ENCODE measurements around the gene TBATA.

Gene TBATA, protein sequence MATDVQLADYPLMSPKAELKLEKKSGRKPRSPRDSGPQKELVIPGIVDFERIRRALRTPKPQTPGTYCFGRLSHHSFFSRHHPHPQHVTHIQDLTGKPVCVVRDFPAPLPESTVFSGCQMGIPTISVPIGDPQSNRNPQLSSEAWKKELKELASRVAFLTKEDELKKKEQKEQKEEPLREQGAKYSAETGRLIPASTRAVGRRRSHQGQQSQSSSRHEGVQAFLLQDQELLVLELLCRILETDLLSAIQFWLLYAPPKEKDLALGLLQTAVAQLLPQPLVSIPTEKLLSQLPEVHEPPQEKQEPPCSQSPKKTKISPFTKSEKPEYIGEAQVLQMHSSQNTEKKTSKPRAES

DNA sequence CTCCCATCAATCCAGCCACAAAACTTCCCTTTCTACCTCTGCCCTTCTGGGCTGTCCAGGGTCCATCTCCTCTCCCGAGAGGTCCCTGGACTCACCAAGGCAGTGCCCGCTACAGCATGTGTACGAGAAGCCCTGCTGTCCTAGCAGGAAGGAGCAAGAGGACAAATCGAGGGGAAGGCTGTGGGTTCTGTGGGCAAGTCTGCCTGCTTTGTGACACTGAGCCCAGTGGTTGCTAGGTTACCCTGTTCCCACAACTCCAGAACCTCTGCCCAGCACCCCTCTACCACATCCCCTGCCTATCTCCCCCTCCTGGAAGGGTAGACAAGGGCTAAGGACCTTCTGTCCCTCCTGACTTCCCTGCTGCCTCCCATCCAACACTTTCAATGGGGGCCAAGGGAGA is at the start of gene TBATA:
TSS of gene TBATA (minus strand) at position 188 of the 400 bp plus-strand sequence. CDS start 1,998 bp downstream, outside the sequence.
- TF ChIP-seq, protein P1, sequence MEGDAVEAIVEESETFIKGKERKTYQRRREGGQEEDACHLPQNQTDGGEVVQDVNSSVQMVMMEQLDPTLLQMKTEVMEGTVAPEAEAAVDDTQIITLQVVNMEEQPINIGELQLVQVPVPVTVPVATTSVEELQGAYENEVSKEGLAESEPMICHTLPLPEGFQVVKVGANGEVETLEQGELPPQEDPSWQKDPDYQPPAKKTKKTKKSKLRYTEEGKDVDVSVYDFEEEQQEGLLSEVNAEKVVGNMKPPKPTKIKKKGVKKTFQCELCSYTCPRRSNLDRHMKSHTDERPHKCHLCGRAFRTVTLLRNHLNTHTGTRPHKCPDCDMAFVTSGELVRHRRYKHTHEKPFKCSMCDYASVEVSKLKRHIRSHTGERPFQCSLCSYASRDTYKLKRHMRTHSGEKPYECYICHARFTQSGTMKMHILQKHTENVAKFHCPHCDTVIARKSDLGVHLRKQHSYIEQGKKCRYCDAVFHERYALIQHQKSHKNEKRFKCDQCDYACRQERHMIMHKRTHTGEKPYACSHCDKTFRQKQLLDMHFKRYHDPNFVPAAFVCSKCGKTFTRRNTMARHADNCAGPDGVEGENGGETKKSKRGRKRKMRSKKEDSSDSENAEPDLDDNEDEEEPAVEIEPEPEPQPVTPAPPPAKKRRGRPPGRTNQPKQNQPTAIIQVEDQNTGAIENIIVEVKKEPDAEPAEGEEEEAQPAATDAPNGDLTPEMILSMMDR (IDR thresholded peaks at IDR 0.05): no peak

DNA sequence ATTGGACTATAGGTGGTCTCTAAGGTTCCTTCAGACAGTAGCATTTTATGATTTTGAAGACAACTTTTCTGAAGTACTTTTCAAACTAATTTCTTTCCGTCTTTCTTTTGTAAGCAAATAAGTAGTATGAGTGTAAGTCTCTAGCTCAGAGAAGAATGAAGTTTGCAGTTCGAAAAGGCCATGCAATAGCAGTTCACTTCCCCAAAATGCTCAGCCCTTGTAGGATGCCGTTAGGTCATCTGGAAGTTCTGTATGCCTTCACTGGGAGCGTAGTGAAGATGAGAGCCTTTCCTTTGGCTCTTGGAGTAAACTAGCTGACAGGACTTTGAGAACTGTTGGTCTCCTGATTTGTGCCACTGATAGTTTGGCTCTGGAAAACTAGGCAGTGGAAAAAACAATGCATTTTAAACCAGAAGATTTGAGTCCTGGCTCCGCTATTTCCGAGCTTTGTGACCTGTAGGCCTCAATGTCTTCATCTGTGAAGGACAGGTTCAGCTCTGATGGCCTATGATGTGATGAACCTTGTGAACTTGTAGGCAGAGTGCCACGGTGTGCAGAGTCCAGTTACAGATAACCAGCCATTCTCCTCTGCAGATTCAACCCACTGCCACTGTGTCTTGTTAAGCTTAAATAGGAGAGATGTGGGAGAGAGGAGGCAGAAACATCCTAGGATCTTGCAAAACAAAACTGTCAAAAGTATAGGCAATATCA is 49.4 kb upstream of the TBATA start:
- TF ChIP-seq, protein P1 (IDR thresholded peaks at IDR 0.05): no peak

DNA sequence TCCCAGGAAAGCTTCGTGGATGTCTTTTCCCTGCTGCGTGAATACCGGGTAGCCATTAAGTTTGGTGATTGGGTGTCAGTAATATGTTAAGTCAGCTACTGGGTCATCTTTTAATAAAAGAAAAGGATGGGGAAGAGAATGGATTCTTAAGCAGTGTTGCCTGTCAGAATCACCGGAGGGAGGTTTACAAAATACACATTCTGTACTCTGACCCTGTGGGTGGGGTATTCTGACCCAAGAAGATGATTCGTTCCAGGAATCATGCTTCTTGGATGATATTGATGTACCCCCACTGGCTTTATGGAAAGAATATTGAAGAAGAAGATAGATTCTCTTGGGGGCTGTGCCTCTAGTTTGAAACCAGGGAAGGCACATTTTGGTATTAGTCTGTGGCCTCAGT is 48.8 kb upstream of the TBATA start:
- TF ChIP-seq, protein P1 (IDR thresholded peaks at IDR 0.05): no peak

DNA sequence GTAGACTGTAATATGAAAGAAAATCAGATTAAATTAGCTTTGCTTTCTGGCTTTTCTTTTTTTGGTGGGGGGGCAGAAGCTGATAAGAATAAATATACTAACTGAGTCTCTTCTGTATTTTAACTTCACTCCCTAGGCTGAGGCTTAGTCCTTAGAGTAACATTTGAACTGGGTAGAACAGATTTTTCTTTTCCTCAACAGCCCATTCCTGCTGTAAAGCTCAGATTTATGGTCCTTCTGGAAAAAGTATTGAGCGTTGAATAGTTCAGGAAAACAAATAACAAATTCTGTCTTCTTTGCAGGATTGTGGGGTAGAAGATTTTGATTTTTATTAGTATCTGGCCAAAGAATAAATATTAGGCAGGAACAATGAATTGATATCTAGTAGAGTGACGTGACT is 48.4 kb upstream of the TBATA start:
- TF ChIP-seq, protein P1 (IDR thresholded peaks at IDR 0.05): no peak

DNA sequence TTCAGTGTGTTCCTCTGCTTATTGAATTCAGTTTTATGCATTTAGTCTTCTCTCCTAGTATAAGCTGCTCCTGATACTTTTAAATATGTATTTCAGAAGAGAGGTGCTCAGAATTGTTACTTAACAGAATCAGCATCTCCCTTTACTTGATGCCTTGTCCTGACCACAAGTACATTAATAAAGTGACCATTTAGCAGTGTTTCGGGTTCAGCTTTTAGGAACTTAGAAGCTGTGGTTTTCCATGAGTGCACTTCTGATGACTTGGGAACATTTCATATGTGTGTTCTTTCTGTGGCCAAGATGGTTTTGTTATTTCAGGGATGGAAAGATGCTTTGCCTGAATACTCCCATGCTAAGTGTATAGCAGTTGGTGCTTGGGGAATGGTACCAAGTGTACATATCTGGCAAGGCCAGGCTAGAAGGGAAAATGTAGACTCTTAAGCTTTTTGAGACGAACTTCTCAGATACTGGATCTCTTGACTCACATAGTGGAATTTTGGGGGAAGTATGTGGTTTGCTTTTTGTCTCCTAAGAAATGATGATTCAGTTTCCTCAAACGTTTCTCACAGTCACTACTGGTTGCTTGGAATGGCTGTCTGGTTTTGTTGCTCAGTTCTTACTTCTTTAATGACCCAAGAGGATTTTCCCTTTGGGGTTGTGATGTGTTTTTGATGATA is 47.8 kb upstream of the TBATA start:
- TF ChIP-seq, protein P1 (IDR thresholded peaks at IDR 0.05): no peak

DNA sequence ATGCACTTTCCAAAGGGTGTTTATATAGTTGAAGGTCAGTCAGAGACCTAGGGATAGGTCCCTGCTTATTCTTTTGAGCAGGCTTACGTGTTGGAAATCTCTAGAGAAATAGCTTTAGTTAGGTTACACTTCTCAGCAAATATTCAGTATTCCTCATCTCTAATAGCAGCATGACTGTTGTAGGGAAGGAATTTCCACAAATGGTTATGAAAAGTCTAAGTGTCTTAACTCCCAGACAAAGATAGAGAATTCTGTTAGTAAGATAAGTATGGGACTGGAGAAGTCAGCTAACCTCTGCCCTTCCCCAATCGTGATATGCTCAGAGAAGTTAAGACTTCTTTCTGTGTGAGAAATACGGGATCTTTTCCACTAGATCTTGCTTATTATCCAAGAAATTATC is 47.0 kb upstream of the TBATA start:
- TF ChIP-seq, protein P1 (IDR thresholded peaks at IDR 0.05): no peak

DNA sequence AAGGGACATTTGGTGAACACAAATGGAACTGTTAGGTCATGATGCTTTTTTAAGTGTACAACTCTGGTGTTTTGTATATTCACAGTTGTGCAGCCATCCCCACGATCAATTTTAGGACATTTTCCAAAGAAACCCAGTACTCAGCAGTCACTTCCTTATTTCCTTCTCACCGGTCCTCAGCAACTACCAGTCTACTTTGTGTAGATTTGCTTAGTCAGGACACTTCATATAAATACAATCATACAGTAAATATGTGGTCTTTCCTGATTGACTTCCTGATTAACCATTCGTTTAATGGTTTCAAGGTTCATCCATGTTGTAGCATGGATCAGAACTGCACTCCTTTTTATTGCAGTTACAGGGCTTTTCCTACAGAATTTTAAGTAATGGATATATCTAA is 45.0 kb upstream of the TBATA start:
- TF ChIP-seq, protein P1 (IDR thresholded peaks at IDR 0.05): no peak

Measured in LNCAP (cell line).